ENCODE results near the gene FAM193A.
"Not testable (repeated sequence)": the region's sequence is repeated elsewhere in the genome, so short reads cannot be mapped to it uniquely, and the experiment has no call there.

FAM193A gene

DNA sequence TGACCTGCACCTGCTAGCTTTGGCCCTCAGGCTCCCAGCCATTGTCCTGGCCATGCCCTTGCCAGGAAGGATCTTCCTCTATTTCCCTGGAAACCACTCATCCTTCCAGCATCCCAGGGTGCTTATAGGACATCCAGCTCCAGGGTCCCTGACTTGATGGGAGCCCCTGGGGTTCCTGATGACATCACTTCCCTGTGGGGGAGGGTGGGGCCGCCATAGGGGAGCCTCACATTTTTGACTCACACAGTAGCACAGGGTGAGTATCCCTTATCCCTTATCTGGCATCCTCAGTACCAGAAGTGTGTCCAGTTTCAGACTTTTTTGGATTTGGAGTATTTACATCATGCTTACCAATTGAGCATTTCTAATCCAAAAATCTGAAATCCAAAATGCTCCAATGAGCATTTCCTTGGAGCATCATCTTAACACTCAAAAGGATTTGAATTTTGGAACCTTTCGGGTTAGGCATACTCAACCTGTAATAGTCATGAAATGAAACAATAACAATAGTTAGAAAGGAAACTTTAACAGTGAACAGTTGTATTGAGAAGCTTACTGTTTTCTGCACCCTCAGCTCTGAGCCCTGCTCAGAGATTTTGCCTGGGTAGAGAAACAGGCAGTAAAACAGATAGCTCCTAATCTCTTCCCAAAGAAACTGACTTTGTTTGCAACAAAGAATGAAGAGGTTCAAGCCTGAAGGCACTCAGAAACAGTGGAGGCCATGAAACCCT lies 197.6 kb downstream of the FAM193A start:
- DNase-seq = no peak

DNA sequence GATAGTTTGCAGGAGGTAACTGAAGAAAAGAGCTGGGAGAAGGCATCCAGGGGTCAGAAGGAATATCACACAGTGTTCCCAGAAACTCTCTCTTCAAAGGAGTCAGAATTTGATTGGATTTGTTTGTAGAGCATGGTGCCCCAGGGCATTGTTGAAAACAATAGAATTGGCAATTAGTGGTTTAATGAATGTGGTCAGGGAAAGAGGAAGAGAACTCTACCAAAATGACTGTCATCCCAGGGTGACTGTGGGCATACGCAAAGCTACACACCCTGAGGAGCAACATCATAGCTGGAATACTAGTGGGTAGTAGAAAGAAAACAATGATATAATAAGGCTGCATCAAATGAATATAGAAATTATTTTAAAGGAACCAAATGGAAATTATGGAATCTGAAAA lies 198.2 kb downstream of the FAM193A start:
- DNase-seq = no peak

DNA sequence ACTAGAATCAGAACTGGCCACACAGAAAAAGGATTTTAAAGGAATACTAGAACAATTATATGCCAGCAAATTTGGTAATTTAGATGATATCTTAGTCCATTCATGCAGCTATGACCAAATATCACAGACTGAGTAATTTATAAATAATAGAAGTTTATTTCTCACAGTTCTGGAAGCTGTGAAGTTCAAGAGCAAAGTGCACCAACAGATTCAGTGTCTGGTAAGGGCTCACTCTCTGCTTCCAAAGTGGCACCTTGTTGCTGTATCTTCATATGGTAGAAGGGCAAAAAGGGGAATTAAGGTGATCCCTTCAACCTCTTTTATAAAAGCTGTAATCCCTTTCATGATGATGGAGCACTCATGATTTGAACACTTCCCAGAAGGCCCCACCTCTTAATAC lies 199.4 kb downstream of the FAM193A start:
- DNase-seq = no peak

GRCh38 chr4:2738296-2738695 lies 201.8 kb downstream of the FAM193A start:
- DNase-seq = not testable (repeated sequence)

DNA sequence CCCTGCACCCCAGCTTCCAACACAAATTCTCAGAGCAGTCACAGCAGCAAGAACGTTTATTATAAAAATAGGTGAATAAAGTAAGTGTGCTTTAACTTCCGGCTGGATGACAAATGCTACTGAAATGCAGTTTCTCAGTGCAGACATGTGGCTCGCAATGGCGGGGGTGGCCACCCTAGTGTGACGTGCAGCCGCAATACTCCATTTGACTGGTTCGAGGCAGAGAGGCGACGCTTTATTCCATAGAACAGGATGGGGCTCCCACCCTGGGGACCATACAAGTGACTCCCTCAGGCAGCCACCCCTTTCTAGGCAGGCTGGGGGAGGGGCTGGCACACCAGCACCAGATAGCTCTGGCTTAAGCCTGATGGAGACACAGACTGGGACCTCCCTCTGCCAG lies 205.2 kb downstream of the FAM193A start:
- DNase-seq = no peak

- DNase-seq = no peak
These were observed 205.8 kb downstream of the FAM193A start for GRCh38 chr4:2742081-2742822.

DNA sequence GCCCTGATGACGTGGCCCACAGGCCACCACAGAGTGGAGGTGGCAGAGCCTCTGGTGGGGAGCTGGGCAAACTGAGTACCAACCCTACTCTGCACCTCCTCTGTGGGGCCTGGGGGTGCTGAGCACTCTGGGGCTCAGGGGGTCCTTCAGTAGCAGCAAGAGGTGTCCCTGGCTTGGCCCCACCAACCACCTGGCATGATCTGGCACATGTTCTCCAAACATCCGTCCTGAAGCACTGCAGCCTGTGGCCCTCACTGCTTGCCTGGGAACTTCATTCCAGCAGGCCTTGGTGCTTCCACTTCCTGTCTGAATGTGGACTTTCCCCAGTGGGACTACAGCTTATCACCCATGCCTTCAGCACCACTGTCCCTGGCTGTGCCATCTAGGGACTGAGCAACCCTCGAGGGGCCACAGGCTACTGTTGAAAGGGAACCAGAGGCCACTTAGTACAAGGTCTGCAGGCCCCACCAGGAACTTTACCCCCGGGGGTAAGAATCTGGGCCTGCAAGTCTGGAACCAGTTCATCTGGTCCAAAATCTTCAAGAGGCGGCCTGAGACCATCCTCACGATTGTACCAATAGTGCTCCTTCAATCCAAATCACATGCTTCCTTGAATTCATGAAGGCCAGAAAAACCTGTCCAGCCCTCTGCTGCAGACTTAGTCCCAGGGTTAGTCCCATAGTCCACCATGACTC lies 206.5 kb downstream of the FAM193A start:
- no peak for DNase-seq

GRCh38 chr4:2743518-2744445 lies 207.3 kb downstream of the FAM193A start:
- DNase-seq = no peak

DNA sequence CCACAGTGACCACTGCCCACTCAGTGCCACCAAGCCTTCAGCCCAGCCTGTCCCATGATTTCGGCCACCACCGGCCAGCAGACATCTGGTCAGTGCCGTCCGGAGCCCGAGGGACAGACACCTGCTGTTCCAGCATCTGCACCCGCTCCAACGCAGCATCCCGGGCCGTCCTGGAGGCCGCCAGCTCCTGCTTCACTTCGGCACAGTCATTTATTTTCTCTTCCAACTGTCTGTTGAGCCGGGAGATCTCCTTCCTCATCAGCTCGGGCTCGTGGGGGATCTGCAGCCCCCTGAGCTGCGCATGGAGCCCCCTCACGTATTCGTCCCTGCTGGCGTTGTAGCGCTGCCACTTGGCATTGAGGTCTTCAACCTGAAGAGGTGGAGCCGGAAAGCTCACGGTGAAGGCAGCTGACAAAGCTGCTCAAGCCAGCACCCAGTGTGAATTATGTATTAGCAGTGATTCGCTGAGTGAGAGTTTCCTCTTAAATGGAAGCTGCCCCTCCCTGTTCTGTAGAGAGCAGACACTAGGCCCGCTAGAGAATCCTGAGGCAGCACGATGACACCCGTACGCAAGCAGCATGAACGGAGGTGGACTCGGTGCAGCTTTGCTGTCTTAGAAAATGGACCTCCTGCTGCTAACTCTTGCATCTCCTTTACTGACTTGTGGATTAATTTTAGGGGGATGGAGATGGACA lies 208.3 kb downstream of the FAM193A start:
- no peak for DNase-seq

GRCh38 chr4:2745516-2745915 lies 209.1 kb downstream of the FAM193A start:
- DNase-seq = no peak

DNA sequence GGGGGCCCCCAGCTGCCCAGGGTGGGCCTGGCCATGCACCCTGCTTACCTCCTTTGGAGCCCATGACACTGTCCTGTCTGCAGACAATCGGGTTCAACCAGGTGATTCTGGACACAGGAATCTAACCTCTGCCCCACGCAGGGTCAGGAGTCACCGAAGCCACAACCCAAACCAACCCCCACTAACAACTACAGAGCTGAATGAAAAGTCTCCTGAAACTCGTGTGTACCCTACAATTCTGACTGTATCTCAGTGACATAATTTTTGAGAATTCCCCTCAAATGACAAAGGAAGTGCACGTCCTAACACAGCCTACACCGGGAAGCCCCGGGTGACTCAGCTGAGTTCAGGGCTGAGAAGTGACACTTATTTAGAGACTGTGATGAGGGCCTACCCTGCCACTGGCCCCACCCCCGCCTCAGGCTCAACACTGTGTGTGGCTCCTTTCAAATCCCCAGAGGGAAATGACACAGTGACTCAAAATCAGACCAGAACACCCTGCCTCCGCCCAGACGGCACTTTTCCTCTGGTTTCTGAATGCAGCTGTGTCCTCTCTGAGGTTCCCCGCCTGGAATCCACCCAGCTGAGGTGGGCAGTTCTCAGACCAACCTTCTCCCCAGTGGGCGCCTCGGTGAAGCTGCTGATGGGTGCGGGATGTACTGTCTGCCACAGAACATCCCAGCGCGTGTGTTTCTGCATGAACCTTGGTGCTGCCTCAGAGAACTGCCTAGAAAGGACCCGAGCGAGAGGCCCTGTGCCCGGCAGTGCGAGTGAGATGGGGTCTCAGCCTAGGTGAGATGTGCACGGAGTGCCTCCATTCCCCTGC lies 209.7 kb downstream of the FAM193A start:
- peak; percentile 74 for DNase-seq

- DNase-seq = no peak
These were observed 210.6 kb downstream of the FAM193A start for GRCh38 chr4:2746891-2747695.

- DNase-seq = no peak
These were observed 214.5 kb downstream of the FAM193A start for GRCh38 chr4:2750719-2751605.

GRCh38 chr4:2753436-2753835 lies 217.0 kb downstream of the FAM193A start:
- no peak for DNase-seq

- no peak for DNase-seq
These were observed 218.7 kb downstream of the FAM193A start for GRCh38 chr4:2754848-2755819.

DNA sequence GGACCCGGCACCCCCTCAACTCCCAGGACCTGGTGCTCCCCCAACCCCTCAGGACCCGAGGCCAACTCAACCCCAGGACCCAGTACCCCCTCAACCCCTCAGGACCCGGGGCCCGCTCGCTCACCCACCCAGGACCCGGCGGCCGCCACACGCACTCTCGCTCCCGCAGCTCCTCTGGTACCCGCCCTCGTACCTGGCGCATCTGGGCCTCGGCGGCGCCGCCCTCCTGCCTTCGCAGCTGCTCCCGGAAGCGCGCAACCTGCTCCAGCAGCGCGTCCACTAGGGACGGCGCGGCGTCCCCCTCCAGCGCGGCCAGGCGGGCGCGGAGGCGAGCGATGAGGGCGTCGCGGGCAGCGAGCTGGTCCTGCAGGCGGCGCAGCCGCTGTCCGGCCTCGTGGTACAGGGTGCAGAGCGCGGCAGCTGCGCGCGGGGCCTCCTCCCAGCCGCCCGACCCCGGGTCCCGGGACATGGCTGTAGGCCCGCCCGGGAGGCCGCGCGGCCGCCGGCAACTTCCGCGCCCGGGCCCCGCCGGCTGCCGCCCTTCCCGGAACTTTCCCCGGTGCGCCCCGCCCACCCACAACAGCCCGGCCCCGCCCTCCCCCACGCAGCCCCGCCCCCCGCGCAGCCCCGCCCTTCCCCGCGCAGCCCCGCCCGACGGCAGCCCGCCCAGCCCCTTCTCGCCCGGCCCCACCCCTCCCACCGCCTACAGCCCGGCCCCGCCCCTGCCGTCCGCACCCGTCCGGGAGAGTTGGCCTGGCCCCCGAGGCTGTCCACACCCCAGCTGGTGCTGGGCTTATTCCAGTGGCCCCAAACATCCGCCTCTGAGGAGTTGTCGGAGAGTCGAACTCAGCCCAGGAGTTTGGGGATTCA lies 219.6 kb downstream of the FAM193A start, which contains the start of gene TNIP2:
TSS of gene TNIP2 (minus strand) at position 516 of the 870 bp plus-strand sequence. CDS start at position 469, 47 bp downstream.
- peak; percentile 76 for DNase-seq
